GM13977 (cell line): ENCODE results near the gene TP53BP1.

Experiments used
- DNase-seq: peaks from one replicate; pipeline ENCODE4 v3.0.0; 2012; ENCODE audit warnings: low spot score
- in situ Hi-C: fragments of 300-500 bp; cut with MboI; formaldehyde crosslinking; loops from one replicate; pipeline ENCODE4 v1.12.0; 2022; ENCODE audit warnings: low sequenced_read_pairs, low pct_unique_long_range_greater_than_20kb, mixed read lengths, inconsistent platforms; ENCODE audit not compliant: unreplicated experiment
- TF ChIP-seq, protein P1 (sequence below): IDR thresholded peaks from 2 replicates; pipeline ENCODE4 v1.5.1; 2012; ENCODE audit warnings: mild to moderate bottlenecking, control low read depth; ENCODE audit not compliant: insufficient read depth; ENCODE audit errors: extremely low read depth, missing control alignments

TP53BP1 gene

DNA sequence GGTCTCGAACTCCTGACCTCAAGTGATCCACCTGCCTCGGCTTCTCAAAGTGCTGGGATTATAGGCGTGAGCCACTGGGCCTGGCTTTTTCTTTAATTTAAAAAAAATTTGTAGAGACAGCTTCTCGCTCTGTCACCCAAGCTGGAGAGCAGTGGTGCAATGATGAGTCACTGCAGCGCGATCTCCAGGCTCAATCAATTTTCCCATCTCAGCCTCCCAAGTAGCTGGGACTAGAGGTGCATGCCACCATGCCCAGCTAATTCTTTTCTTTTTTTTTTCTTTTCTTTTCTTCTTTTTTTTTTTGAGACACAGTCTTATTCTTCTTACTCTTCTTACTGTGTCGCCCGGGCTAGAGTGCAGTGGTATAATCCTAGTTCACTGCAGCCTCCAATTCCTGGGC, 102.2 kb downstream of the TP53BP1 start:
- DNase-seq, result no peak
- in situ Hi-C loops, result no loop called here
- TF ChIP-seq, protein P1, sequence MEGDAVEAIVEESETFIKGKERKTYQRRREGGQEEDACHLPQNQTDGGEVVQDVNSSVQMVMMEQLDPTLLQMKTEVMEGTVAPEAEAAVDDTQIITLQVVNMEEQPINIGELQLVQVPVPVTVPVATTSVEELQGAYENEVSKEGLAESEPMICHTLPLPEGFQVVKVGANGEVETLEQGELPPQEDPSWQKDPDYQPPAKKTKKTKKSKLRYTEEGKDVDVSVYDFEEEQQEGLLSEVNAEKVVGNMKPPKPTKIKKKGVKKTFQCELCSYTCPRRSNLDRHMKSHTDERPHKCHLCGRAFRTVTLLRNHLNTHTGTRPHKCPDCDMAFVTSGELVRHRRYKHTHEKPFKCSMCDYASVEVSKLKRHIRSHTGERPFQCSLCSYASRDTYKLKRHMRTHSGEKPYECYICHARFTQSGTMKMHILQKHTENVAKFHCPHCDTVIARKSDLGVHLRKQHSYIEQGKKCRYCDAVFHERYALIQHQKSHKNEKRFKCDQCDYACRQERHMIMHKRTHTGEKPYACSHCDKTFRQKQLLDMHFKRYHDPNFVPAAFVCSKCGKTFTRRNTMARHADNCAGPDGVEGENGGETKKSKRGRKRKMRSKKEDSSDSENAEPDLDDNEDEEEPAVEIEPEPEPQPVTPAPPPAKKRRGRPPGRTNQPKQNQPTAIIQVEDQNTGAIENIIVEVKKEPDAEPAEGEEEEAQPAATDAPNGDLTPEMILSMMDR, result no peak

DNA sequence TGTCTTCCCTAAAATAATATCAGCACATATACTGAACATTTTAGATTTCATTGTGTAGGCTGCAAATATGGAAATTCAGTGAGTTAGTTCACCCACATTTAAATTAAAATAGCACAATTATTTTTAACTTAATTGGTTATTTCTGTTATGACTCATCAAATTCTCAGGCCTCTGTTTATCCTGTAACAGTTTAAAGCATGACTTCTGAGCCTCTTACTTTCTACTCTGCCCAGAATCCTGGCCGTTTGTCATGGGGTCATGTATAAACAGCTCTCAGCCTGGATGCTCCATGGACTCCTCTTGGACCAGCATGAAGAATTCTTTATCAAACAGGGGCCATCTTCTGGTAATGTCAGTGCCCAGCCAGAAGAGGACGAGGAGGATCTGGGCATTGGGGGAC, 109.9 kb downstream of the TP53BP1 start:
- DNase-seq, result no peak
- in situ Hi-C loops, result no loop called here
- TF ChIP-seq, protein P1, result no peak

DNA sequence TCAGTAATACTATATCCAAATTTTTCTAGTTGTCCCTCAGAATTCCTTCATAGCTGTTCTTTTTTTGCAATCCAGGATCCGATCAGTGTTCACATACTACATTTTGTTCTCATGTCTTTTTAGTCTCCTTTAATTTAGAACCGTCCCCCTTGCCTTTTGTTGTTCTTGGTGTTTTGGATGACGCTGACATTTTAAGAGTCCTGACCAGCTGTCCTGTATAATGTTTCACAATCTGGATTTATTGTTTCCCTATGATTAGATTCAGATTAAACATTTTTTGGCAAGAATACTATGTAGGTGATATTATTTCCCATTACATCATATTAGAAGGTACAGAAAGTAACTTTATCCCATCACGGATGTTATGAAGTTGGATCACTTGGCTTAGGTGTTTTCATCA, 110.6 kb downstream of the TP53BP1 start:
- TF ChIP-seq, protein P1, result no peak
- in situ Hi-C loops, result no loop called here
- no peak for DNase-seq

DNA sequence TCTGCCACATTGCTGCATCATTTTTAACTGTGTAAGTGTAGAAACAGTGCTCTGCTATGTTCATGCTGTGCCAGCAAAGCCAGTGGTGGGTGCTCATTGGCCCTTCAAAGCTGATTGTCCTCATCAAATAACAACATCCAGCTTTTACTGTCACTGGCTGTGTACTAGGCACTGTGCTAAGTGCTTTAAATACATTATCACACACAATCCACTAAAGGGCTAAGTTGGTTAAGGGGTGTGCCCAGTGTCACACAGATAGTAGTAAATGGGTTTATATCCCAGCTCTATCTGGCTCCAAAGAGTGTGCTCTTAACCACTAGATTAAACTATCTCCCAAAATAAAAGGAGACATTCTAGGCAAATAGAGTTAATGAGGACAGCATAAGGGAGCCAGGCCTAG, 114.4 kb downstream of the TP53BP1 start:
- TF ChIP-seq, protein P1, result no peak
- DNase-seq, result no peak
- in situ Hi-C loops, result no loop called here

DNA sequence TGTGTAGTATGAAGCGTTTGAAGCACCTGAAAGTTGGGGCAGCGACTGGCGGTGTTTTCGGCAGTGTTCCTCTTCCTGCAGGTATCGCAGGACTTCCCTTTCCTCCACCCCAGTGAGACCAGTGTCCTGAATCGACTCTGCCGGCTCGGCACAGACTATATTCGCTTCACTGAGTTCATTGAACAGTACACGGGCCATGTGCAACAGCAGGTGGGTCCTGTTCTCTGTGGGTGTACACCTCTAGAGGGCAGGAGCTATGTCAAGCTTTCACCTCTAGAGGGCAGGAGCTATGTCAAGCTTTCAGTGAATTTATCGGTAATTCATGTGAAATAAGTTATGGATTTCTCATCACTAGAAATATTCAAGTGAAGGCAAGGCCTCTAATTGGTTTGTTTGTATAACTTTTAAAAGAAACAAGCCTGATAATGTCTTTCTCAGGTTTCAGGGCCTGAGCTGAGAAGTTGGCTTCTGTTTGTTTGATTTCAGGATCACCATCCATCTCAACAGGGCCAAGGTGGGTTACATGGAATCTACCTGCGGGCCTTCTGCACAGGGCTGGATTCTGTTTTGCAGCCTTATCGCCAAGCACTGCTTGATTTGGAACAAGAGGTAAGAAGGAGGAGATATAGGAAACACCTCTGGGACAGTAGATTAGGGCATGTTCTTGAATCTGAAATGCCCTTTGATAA, 116.8 kb downstream of the TP53BP1 start:
- peak; percentile 47 for DNase-seq
- in situ Hi-C loops, result no loop called here
- TF ChIP-seq, protein P1, result peak; percentile 66

DNA sequence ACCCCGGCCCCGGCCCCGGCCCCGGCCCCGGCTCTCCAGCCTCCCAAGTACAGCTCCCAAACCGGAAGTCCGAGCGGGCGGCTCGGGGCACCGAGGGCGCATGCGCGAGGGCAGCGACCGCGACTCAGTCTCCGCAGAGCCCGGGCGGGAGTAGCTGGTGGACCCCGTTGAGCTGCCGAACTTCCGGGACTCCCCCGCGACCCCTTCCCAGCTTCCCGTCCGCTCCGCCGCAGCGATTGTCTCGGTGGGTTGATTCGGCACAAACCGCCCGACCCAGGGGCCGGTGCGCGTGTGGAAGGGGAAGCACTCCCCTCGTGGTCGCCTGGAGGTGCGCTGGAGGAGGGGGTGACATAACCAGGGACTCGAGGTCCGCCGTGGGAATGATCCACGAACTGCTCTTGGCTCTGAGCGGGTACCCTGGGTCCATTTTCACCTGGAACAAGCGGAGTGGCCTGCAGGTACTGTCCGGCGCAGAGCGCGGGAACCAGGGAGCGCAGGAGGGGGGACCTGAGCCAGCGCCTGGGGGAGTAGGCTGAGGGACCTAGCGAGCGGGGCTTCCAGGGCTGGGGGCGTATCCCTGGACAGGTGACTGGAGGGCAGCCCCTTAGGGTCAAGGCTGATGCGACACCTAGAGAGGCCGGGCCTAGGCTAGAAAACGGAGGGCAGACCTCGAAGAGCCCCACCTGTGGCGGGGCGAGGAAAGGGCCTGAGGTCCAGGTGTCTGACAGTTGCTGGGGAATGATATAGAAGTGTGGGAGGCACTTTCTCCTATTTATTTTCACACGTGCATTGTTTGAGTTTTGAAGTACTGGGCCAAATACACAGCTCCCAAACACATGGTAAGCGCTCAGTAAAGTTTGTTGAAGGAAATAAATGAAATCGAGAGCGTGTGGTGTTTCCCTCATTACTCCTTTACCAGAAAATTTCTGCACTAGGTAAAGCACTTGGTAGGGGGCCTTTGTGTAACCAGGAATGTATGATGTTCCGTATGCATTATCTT, 121.7 kb downstream of the TP53BP1 start, which contains the start of the genes TUBGCP4 and ZSCAN29:
TUBGCP4 (plus strand) TSS at position 127 of the 1,000 bp plus-strand sequence; CDS start at position 381, 254 bp downstream.
ZSCAN29 (minus strand) TSS at position 69 of the 1,000 bp plus-strand sequence. CDS start 1,130 bp downstream, outside the sequence.
- DNase-seq, result peak; percentile 95
- in situ Hi-C loops, result no loop called here
- TF ChIP-seq, protein P1, result peak; percentile 55
